HCT116 (cell line): ENCODE results near the gene ARFIP2. TPM values are rescaled to one million over a fixed set of nuclear protein-coding genes. Genes with fewer than 3 reads are reported as not detected.

Source experiments
- ATAC-seq: fragments of 200-7000 bp; cut with Tn5 transposase; 2 replicates; pipeline ENCODE4 v1.9.1; 2020; ENCODE audit warnings: mild to moderate bottlenecking, moderate library complexity
- BruUV-seq: library from RNA; stranded (reverse); fragments of 400-500 nt; replicated peaks from 2 replicates; lab custom pipeline; 2021; lab: Mats Ljungman, UMichigan
- CTCF ChIA-PET: fragments of 300-600 bp; sonication (Branson Sonifier 250); formaldehyde crosslinking; loops from one replicate; lab custom pipeline; 2021; ENCODE audit warnings: antibody characterized with exemption; lab: Charles Lee
- POLR2A ChIA-PET: fragments of 300-600, 350-600 bp; sonication (Branson Sonifier 250); formaldehyde crosslinking; loops from one replicate; lab custom pipeline; 2021; ENCODE audit warnings: antibody characterized with exemption; lab: Charles Lee
- RAD21 ChIA-PET, 2 experiments: fragments of 300-600 bp; sonication (Branson Sonifier 250); formaldehyde crosslinking; loops; one replicate each; lab custom pipeline; 2023; ENCODE audit warnings: low total read pairs in 2 of 2; ENCODE audit not compliant: uncharacterized antibody in 2 of 2, unreplicated experiment in 2 of 2, low non-redundant PET in 1 of 2; lab: Charles Lee
- DNase-seq: peaks from one replicate; pipeline ENCODE4 v3.0.0-alpha.2; 2010; ENCODE audit warnings: low read depth, low spot score
- H2AFZ ChIP-seq: fragments of 200-600 bp; shearing (Covaris generic), sonication (generic); 2 replicates; pipeline ENCODE4 v1.6.1; 2017; ENCODE audit warnings: low read depth, mixed run types, mixed read lengths, antibody characterized with exemption, low read length; ENCODE audit not compliant: poor library complexity, severe bottlenecking
- H3K27ac ChIP-seq: 2 replicates; pipeline ENCODE4 v1.5.1; 2012; ENCODE audit warnings: low read depth, low read length
- H3K27me3 ChIP-seq: fragments of 200-600 bp; sonication (generic); 2 replicates; pipeline ENCODE4 v1.6.1; 2016; ENCODE audit warnings: mixed run types, low read length, mixed read lengths; ENCODE audit not compliant: insufficient read depth
- H3K36me3 ChIP-seq, 2 experiments: fragments of 200-500 bp in 1 of 2; fragments of 200-600 bp in 1 of 2; sonication (Bioruptor generic) in 1 of 2; sonication (generic) in 1 of 2; 2 replicates each; pipeline versions ENCODE4 v1.5.1 to v1.6.1; 2014 to 2016; ENCODE audit warnings: low read length in 2 of 2, inconsistent platforms in 1 of 2, mixed read lengths in 1 of 2, mixed run types in 1 of 2; ENCODE audit not compliant: insufficient read depth in 2 of 2, control insufficient read depth in 1 of 2
- H3K4me1 ChIP-seq, 2 experiments: fragments of 200-600 bp in 1 of 2; sonication (generic) in 1 of 2; 2 replicates each; pipeline versions ENCODE4 v1.5.1 to v1.6.1; 2012 to 2017; ENCODE audit warnings: low read length in 2 of 2, inconsistent platforms in 1 of 2, mild to moderate bottlenecking in 1 of 2, mixed read lengths in 1 of 2, mixed run types in 1 of 2, moderate library complexity in 1 of 2; ENCODE audit not compliant: insufficient read depth in 2 of 2, control insufficient read depth in 1 of 2
- H3K4me2 ChIP-seq: fragments of 200-600 bp; sonication (generic); 2 replicates; pipeline ENCODE4 v1.6.1; 2017; ENCODE audit warnings: mixed run types, low read length, mixed read lengths
- H3K4me3 ChIP-seq, 2 experiments: fragments of 200-600 bp in 1 of 2; sonication (generic) in 1 of 2; replicated peaks in 1 of 2; 2 replicates each; pipeline ENCODE4 v1.5.1; 2011 to 2016; ENCODE audit warnings: low read length in 2 of 2, control low read depth in 1 of 2, low read depth in 1 of 2, mild to moderate bottlenecking in 1 of 2, mixed read lengths in 1 of 2, mixed run types in 1 of 2
- H3K79me2 ChIP-seq: fragments of 200-600 bp; sonication (generic); 2 replicates; pipeline ENCODE4 v1.6.1; 2017; ENCODE audit warnings: mild to moderate bottlenecking, mixed run types, low read length, moderate library complexity, mixed read lengths; ENCODE audit not compliant: insufficient read depth
- H3K9ac ChIP-seq: fragments of 200-600 bp; sonication (generic); 2 replicates; pipeline ENCODE4 v1.6.1; 2016; ENCODE audit warnings: low read length, mixed read lengths
- H3K9me2 ChIP-seq: fragments of 200-600 bp; sonication (generic), shearing (Covaris generic); 2 replicates; pipeline ENCODE4 v1.6.1; 2017; ENCODE audit warnings: mixed run types, mild to moderate bottlenecking, moderate library complexity; ENCODE audit not compliant: insufficient read depth
- H3K9me3 ChIP-seq, 2 experiments: fragments of 200-500 bp in 1 of 2; fragments of 200-600 bp in 1 of 2; sonication (Bioruptor generic) in 1 of 2; sonication (generic) in 1 of 2; 2 replicates each; pipeline ENCODE4 v1.6.1; 2014 to 2017; ENCODE audit warnings: low read length in 2 of 2, mixed read lengths in 2 of 2, inconsistent platforms in 1 of 2, low read depth in 1 of 2, mild to moderate bottlenecking in 1 of 2, mixed run types in 1 of 2, moderate library complexity in 1 of 2; ENCODE audit not compliant: control insufficient read depth in 1 of 2, insufficient read depth in 1 of 2
- H4K20me1 ChIP-seq: fragments of 200-600 bp; sonication (generic), shearing (Covaris generic); 2 replicates; pipeline ENCODE4 v1.6.1; 2017; ENCODE audit warnings: mixed run types, mild to moderate bottlenecking, moderate library complexity; ENCODE audit not compliant: insufficient read depth
- CBX3 ChIP-seq: IDR thresholded peaks from 2 replicates; pipeline ENCODE4 v1.6.1; 2012; ENCODE audit warnings: low read depth
- EGR1 ChIP-seq: IDR thresholded peaks from 2 replicates; pipeline ENCODE4 v1.6.1; 2012; ENCODE audit warnings: low read depth
- ELF1 ChIP-seq: IDR thresholded peaks from 2 replicates; pipeline ENCODE4 v1.6.1; 2012; ENCODE audit warnings: low read depth, borderline replicate concordance
- EZH2 ChIP-seq: fragments of 200-600 bp; sonication (generic); IDR thresholded peaks from 2 replicates; pipeline ENCODE4 v1.6.1; 2017; ENCODE audit warnings: antibody characterized with exemption, mixed run types
- EZH2phosphoT487 ChIP-seq: fragments of 200-600 bp; IDR thresholded peaks from 2 replicates; pipeline ENCODE4 v1.6.1; 2018; ENCODE audit warnings: antibody characterized with exemption, borderline replicate concordance
- FOSL1 ChIP-seq: IDR thresholded peaks from 2 replicates; pipeline ENCODE4 v1.6.1; 2012; ENCODE audit warnings: low read depth
- JUND ChIP-seq: IDR thresholded peaks from 2 replicates; pipeline ENCODE4 v1.6.1; 2012
- POLR2A ChIP-seq: IDR thresholded peaks from 2 replicates; pipeline ENCODE4 v1.7.0; 2011; ENCODE audit warnings: borderline replicate concordance; ENCODE audit not compliant: insufficient read depth, insufficient read length; ENCODE audit errors: extremely low read depth
- POLR2AphosphoS5 ChIP-seq: IDR thresholded peaks from 2 replicates; pipeline ENCODE4 v1.6.1; 2011; ENCODE audit warnings: mild to moderate bottlenecking, low read depth, low read length, moderate library complexity
- RAD21 ChIP-seq: IDR thresholded peaks from 2 replicates; pipeline ENCODE4 v1.6.1; 2012; ENCODE audit warnings: low read depth, mild to moderate bottlenecking
- SIN3A ChIP-seq: IDR thresholded peaks from 2 replicates; pipeline ENCODE4 v1.6.1; 2012; ENCODE audit warnings: low read depth
- SP1 ChIP-seq: IDR thresholded peaks from 2 replicates; pipeline ENCODE4 v1.6.1; 2012; ENCODE audit warnings: low read depth
- TCF7L2 ChIP-seq: IDR thresholded peaks from 2 replicates; pipeline ENCODE4 v1.7.0; 2011; ENCODE audit warnings: borderline replicate concordance, inconsistent platforms; ENCODE audit not compliant: insufficient read depth, insufficient read length; ENCODE audit errors: extremely low read depth
- YY1 ChIP-seq: IDR thresholded peaks from 2 replicates; pipeline ENCODE4 v1.6.1; 2011; ENCODE audit warnings: low read length, low read depth, moderate library complexity, mild to moderate bottlenecking; ENCODE audit not compliant: insufficient replicate concordance; ENCODE audit errors: extremely low read depth
- ZNF274 ChIP-seq: fragments of 200-500 bp; sonication (Bioruptor generic); IDR thresholded peaks from 2 replicates; pipeline ENCODE4 v1.6.1; 2014; ENCODE audit warnings: mild to moderate bottlenecking, low read depth, low read length, inconsistent platforms
- intact Hi-C: fragments of 100-400 bp; cut with micrococcal nuclease; formaldehyde crosslinking; loops from 2 replicates; pipeline ENCODE4 v1.10.0; 2022
- total RNA-seq: library from RNA; stranded (reverse); gene quantifications from one replicate; pipeline ENCODE4 v1.2.1, GENCODE V29; 2021; ENCODE audit not compliant: unreplicated experiment
- TF ChIP-seq, protein P1 (sequence below): IDR thresholded peaks from 2 replicates; pipeline ENCODE4 v1.6.1; 2011; ENCODE audit warnings: mild to moderate bottlenecking, low read length, moderate library complexity; ENCODE audit not compliant: insufficient replicate concordance; ENCODE audit errors: extremely low read depth
- TF ChIP-seq, protein P2 (sequence below): IDR thresholded peaks from 2 replicates; pipeline ENCODE4 v1.6.1; 2012
- TF ChIP-seq, protein P3 (sequence below), 3 experiments: fragments of 200-600 bp in 1 of 3; sonication (generic) in 1 of 3; IDR thresholded peaks in 2 of 3; conservative IDR thresholded peaks in 1 of 3; 2 replicates each; pipeline ENCODE4 v1.5.1; 2012 to 2017; ENCODE audit warnings: low read depth in 2 of 3, low read length in 2 of 3, antibody characterized with exemption in 1 of 3, borderline replicate concordance in 1 of 3, control low read depth in 1 of 3, mild to moderate bottlenecking in 1 of 3, mixed read lengths in 1 of 3, mixed run types in 1 of 3, moderate library complexity in 1 of 3; ENCODE audit not compliant: insufficient read depth in 1 of 3

Gene ARFIP2
- total RNA-seq, 1 experiment from 2014 or later = 77.9 TPM

DNA sequence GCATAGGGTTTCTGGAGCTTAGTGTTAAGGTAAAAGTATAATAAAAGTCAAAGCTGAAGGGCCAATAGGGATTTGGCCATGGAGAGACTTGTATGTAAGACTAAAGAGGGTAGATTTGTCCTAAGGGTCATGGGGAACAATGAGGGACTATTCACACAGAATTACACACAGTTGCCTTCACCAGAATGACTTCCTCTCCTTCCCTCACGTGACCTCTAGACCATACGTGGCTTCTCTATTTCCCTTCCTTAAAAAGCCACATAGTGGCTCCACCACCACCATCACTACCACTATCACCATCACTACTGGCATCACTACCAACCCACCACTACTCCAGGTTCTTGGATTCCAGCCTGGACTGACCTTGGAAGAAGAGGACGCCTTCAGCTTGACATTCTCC is 43.1 kb downstream of the ARFIP2 start (continued):
- TF ChIP-seq CBX3 = no peak
- TF ChIP-seq, all 23 proteins: peak for 0

DNA sequence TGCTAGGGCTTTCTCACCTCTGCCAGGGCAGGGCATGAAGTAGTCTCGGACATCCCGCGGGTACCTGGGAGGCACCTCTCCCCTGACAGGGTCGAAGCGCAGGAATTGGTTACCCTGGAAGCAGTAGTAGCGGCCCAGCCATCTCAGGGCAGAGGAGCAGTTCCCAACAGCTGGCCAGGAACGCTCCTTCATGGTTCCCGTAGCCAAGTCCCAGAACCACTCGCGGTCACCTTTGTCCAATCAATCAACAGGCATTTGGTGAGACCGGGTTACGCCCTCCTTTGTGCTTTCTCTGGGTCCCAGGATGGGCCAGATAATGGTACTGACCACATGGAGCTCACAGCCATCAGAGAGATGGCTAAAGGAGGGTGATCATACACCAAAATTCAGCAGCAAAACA is 43.7 kb downstream of the ARFIP2 start:
- no peak for TF ChIP-seq YY1
- TF ChIP-seq SP1 = no peak
- TF ChIP-seq FOSL1 = no peak
- TF ChIP-seq CBX3 = no peak
- TF ChIP-seq ZNF274 = no peak
- no peak for TF ChIP-seq SIN3A
- TF ChIP-seq, protein P1, sequence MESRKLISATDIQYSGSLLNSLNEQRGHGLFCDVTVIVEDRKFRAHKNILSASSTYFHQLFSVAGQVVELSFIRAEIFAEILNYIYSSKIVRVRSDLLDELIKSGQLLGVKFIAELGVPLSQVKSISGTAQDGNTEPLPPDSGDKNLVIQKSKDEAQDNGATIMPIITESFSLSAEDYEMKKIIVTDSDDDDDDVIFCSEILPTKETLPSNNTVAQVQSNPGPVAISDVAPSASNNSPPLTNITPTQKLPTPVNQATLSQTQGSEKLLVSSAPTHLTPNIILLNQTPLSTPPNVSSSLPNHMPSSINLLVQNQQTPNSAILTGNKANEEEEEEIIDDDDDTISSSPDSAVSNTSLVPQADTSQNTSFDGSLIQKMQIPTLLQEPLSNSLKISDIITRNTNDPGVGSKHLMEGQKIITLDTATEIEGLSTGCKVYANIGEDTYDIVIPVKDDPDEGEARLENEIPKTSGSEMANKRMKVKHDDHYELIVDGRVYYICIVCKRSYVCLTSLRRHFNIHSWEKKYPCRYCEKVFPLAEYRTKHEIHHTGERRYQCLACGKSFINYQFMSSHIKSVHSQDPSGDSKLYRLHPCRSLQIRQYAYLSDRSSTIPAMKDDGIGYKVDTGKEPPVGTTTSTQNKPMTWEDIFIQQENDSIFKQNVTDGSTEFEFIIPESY = no peak
- TF ChIP-seq EGR1 = no peak
- TF ChIP-seq EZH2 = no peak
- TF ChIP-seq, protein P2, sequence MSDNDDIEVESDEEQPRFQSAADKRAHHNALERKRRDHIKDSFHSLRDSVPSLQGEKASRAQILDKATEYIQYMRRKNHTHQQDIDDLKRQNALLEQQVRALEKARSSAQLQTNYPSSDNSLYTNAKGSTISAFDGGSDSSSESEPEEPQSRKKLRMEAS = no peak
- no peak for TF ChIP-seq JUND
- TF ChIP-seq ELF1 = no peak
- no peak for TF ChIP-seq EZH2phosphoT487
- TF ChIP-seq, protein P3, sequence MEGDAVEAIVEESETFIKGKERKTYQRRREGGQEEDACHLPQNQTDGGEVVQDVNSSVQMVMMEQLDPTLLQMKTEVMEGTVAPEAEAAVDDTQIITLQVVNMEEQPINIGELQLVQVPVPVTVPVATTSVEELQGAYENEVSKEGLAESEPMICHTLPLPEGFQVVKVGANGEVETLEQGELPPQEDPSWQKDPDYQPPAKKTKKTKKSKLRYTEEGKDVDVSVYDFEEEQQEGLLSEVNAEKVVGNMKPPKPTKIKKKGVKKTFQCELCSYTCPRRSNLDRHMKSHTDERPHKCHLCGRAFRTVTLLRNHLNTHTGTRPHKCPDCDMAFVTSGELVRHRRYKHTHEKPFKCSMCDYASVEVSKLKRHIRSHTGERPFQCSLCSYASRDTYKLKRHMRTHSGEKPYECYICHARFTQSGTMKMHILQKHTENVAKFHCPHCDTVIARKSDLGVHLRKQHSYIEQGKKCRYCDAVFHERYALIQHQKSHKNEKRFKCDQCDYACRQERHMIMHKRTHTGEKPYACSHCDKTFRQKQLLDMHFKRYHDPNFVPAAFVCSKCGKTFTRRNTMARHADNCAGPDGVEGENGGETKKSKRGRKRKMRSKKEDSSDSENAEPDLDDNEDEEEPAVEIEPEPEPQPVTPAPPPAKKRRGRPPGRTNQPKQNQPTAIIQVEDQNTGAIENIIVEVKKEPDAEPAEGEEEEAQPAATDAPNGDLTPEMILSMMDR (IDR thresholded peaks at IDR 0.05 in 2 of 3, conservative IDR thresholded peaks at IDR 0.05 in 1 of 3; ENCODE audit: borderline replicate concordance in 1 of 3, insufficient read depth in 1 of 3, low read depth in 2 of 3, low read length in 2 of 3) = no peak
- TF ChIP-seq TCF7L2 = no peak
- TF ChIP-seq POLR2AphosphoS5 = no peak
- TF ChIP-seq RAD21 = no peak
- TF ChIP-seq POLR2A = no peak
- DNase-seq = no peak
- H2AFZ ChIP-seq = no peak overlapping the region

More for the DNA sequence above, 43.7 kb downstream of the ARFIP2 start:
- RAD21 ChIA-PET = no interaction called here
- Histone ChIP-seq H3K27me3 (no peaks in the 10 kb centered on the region), H3K36me3 (no peaks in the 10 kb centered on the region), H3K4me3 (no peak overlapping the region), H3K9me2 (no peaks in the 10 kb centered on the region), H3K79me2 (no peaks in the 10 kb centered on the region), H3K27ac (no peak overlapping the region), H3K9ac (no peak overlapping the region), H4K20me1 (no peaks in the 10 kb centered on the region), H3K4me2 (no peak overlapping the region), H3K9me3 (no peaks in the 10 kb centered on the region), H3K4me1 (peaks cover 4 to 6% of the 10 kb centered on the region in 2 experiments)
- POLR2A ChIA-PET = no interaction called here
- intact Hi-C loops = no loop called here
- no TSS peak for BruUV-seq
- ATAC-seq = no peak
- CTCF ChIA-PET = interaction anchor here (0.7 to 2.4 kb wide), 3 partner anchors 18 to 58 kb away, joined by 3 to 26 read pairs (median 3); partner anchors contain the start of gene APBB1
